Peyer's patch (tissue), 4 donors: ENCODE measurements around the gene MSMB. TPM values are rescaled to one million over a fixed set of nuclear protein-coding genes. Genes with fewer than 3 reads are reported as not detected.

Experiments used
- DNase-seq, 3 donors: peaks; one replicate each; pipeline ENCODE4 v3.0.0-alpha.2; 2017 to 2019
- H3K27ac ChIP-seq, 4 donors: fragments of 200-600 bp; sonication (generic); one replicate each; pipeline ENCODE4 v1.5.1; 2016 to 2019
- H3K27me3 ChIP-seq, 2 donors: fragments of 200-600 bp; sonication (generic); one replicate each; pipeline ENCODE4 v1.5.1; 2019
- H3K36me3 ChIP-seq, 3 donors: fragments of 200-600 bp; sonication (generic); one replicate each; pipeline ENCODE4 v1.5.1; 2016 to 2019
- H3K4me1 ChIP-seq, 4 donors: fragments of 200-600 bp; sonication (generic); one replicate each; pipeline ENCODE4 v1.5.1; 2016 to 2019
- H3K4me3 ChIP-seq, 4 donors: fragments of 200-600 bp; sonication (generic); 1 replicate in 3 of 4; 2 replicates in 1 of 4; pipeline ENCODE4 v1.5.1; 2016 to 2019; ENCODE audit warnings: mild to moderate bottlenecking in 1 of 4
- H3K9me3 ChIP-seq, 4 donors: fragments of 200-600 bp; sonication (generic); one replicate each; pipeline ENCODE4 v1.5.1; 2016 to 2019; ENCODE audit warnings: mild to moderate bottlenecking in 1 of 4
- CTCF ChIP-seq, 6 experiments: fragments of 450-650 bp in 4 of 6; fragments of 200-600 bp in 2 of 6; sonication (generic) in 1 of 6; IDR thresholded peaks; one replicate each; pipeline ENCODE4 v1.5.1; 2017 to 2019; ENCODE audit warnings: antibody characterized with exemption in 6 of 6, mild to moderate bottlenecking in 3 of 6, moderate library complexity in 1 of 6
- POLR2A ChIP-seq, 2 donors: fragments of 450-650 bp; IDR thresholded peaks; one replicate each; pipeline ENCODE4 v1.5.1; 2017; ENCODE audit warnings: antibody characterized with exemption in 2 of 2, mild to moderate bottlenecking in 2 of 2, moderate library complexity in 2 of 2
- total RNA-seq, 4 donors: library from RNA; depleted of rRNA; stranded (reverse); fragments of >200 nt; gene quantifications; one replicate each; pipeline ENCODE4 v1.1.0, GENCODE V29; 2016

The MSMB gene
- total RNA-seq, 4 donors from 2014 or later = not detected

GRCh38 chr10:46020344-46020657 lies 25.8 kb downstream of the MSMB start:
- peak overlapping the region in 3 of 4 donors; percentile 37 to 73 (median 57) for H3K27ac ChIP-seq

GRCh38 chr10:46019569-46020343 lies 26.3 kb downstream of the MSMB start:
- H3K4me1 ChIP-seq = peaks cover 0 to 75% (median 9%) of the 10 kb centered on the region in 4 donors
- peak overlapping the region in 3 of 4 donors; percentile 37 to 73 (median 57) for H3K27ac ChIP-seq
- peaks cover 0 to 17% (median 0%) of the 10 kb centered on the region in 3 donors for H3K36me3 ChIP-seq
- TF ChIP-seq POLR2A (IDR thresholded peaks at IDR 0.05) (no peak), CTCF (IDR thresholded peaks at IDR 0.05) (peak in 3 of 6 experiments; percentile 11 to 31 (median 19))
- H3K9me3 ChIP-seq = no peaks in the 10 kb centered on the region
- H3K27me3 ChIP-seq = no peaks in the 10 kb centered on the region
- DNase-seq = peak in 1 of 3 donors; percentile 59
- H3K4me3 ChIP-seq = peak overlapping the region in 2 of 4 donors; percentile 19 to 23

More at GRCh38 chr10:46020344-46020657, 25.8 kb downstream of the MSMB start:
- Histone ChIP-seq H3K4me1 (peaks cover 0 to 80% (median 9%) of the 10 kb centered on the region in 4 donors), H3K9me3 (no peaks in the 10 kb centered on the region), H3K36me3 (peaks cover 0 to 12% (median 0%) of the 10 kb centered on the region in 3 donors), H3K4me3 (peak overlapping the region in 2 of 4 donors; percentile 19 to 23), H3K27me3 (no peaks in the 10 kb centered on the region)
- DNase-seq = no peak
- TF ChIP-seq CTCF (IDR thresholded peaks at IDR 0.05) (no peak), POLR2A (IDR thresholded peaks at IDR 0.05) (no peak)

GRCh38 chr10:46019177-46019528 lies 26.9 kb downstream of the MSMB start:
- DNase-seq = no peak
- H3K27ac ChIP-seq = peak overlapping the region in 3 of 4 donors; percentile 37 to 73 (median 57)
- TF ChIP-seq CTCF (IDR thresholded peaks at IDR 0.05) = no peak
- no peak for TF ChIP-seq POLR2A (IDR thresholded peaks at IDR 0.05)

GRCh38 chr10:46018453-46019176 lies 27.5 kb downstream of the MSMB start:
- DNase-seq = no peak
- peaks cover 0 to 65% (median 9%) of the 10 kb centered on the region in 4 donors for H3K4me1 ChIP-seq
- no peaks in the 10 kb centered on the region for H3K27me3 ChIP-seq
- H3K36me3 ChIP-seq = peaks cover 0 to 29% (median 0%) of the 10 kb centered on the region in 3 donors
- TF ChIP-seq POLR2A (IDR thresholded peaks at IDR 0.05) (no peak), CTCF (IDR thresholded peaks at IDR 0.05) (no peak)
- no peaks in the 10 kb centered on the region for H3K9me3 ChIP-seq
- peak overlapping the region in 2 of 4 donors; percentile 8 to 73 for H3K27ac ChIP-seq
- no peak overlapping the region for H3K4me3 ChIP-seq

More at GRCh38 chr10:46019177-46019528, 26.9 kb downstream of the MSMB start:
- Histone ChIP-seq H3K4me1 (peaks cover 0 to 70% (median 9%) of the 10 kb centered on the region in 4 donors), H3K27me3 (no peaks in the 10 kb centered on the region), H3K4me3 (peak overlapping the region in 2 of 4 donors; percentile 2 to 7), H3K9me3 (no peaks in the 10 kb centered on the region), H3K36me3 (peaks cover 0 to 24% (median 0%) of the 10 kb centered on the region in 3 donors)

GRCh38 chr10:46017733-46018132 lies 28.3 kb downstream of the MSMB start:
- H3K27me3 ChIP-seq = no peaks in the 10 kb centered on the region
- no peak for DNase-seq
- H3K27ac ChIP-seq = no peak overlapping the region
- H3K4me3 ChIP-seq = no peak overlapping the region
- TF ChIP-seq CTCF (IDR thresholded peaks at IDR 0.05) (no peak), POLR2A (IDR thresholded peaks at IDR 0.05) (no peak)
- peaks cover 0 to 62% (median 9%) of the 10 kb centered on the region in 4 donors for H3K4me1 ChIP-seq
- peaks cover 0 to 38% (median 0%) of the 10 kb centered on the region in 3 donors for H3K36me3 ChIP-seq
- no peaks in the 10 kb centered on the region for H3K9me3 ChIP-seq
